GM10248 (cell line): ENCODE measurements around the gene SMTN.

Experiments
- CTCF ChIA-PET: fragments of 300-600 bp; sonication (Branson Sonifier 250); formaldehyde crosslinking; extraction: SDS; loops from one replicate; lab custom pipeline; 2021; ENCODE audit warnings: antibody characterized with exemption; lab: Yijun Ruan, JAX
- POLR2A ChIA-PET: fragments of 350-650 bp; sonication (Branson Sonifier 250); formaldehyde crosslinking; extraction: SDS; loops from one replicate; lab custom pipeline; 2020; ENCODE audit warnings: antibody characterized with exemption; lab: Yijun Ruan, JAX
- DNase-seq: peaks from one replicate; pipeline ENCODE4 v3.0.0; 2012; ENCODE audit errors: extremely low spot score
- TF ChIP-seq, protein P1 (sequence below): IDR thresholded peaks from 2 replicates; pipeline ENCODE4 v1.5.1; 2012; ENCODE audit warnings: mild to moderate bottlenecking, low read depth; ENCODE audit errors: extremely low read depth, missing control alignments, control extremely low read depth

Gene SMTN

DNA sequence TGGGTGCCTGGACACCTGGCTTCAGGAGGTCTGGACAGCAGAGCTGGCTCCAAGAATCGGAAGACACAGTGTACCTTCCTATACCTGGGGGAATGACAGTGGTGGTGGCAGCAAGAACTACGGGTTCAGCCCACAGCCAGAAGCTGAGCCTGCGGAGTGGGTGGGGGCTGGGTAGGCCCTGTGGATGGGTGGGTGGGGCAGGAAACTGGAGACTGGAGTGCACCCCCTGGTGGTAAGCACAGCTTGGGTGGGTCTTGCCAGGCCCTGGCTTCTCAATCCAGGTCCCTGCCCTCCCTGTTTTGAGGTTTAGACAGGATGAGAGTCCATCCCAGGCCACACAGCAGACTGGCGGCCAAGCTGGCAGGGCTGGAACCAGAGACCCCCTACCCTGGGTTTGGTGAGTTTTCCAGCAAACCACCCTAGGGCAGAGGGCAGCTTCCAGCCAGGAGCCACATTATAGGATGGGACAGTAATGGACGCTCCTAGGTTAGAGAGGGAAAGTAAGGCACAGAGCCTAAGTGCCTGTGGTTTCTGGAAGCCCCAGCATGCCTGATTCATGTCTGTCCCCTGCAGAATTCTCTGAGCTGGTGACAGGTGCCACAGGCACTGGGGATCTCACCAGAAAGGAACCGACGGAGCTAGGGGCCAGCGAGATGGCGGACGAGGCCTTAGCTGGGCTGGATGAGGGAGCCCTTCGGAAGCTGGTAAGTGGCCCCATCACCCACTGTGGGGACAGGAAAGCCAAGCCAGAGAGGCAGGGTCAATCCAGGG lies 1.7 kb downstream of the SMTN start:
- no peak for DNase-seq
- ChIA-PET CTCF (interaction anchor here (0.7 to 3.8 kb wide), 13 partner anchors 13 to 327 kb away, joined by 3 to 25 read pairs (median 3); partner anchors contain the start of gene LIMK2), POLR2A (interaction anchor here (1.9 kb wide), 1 partner anchor 114 kb away, joined by 7 read pairs; the partner anchor contains the start of genes MORC2 and TUG1)
- TF ChIP-seq, protein P1, sequence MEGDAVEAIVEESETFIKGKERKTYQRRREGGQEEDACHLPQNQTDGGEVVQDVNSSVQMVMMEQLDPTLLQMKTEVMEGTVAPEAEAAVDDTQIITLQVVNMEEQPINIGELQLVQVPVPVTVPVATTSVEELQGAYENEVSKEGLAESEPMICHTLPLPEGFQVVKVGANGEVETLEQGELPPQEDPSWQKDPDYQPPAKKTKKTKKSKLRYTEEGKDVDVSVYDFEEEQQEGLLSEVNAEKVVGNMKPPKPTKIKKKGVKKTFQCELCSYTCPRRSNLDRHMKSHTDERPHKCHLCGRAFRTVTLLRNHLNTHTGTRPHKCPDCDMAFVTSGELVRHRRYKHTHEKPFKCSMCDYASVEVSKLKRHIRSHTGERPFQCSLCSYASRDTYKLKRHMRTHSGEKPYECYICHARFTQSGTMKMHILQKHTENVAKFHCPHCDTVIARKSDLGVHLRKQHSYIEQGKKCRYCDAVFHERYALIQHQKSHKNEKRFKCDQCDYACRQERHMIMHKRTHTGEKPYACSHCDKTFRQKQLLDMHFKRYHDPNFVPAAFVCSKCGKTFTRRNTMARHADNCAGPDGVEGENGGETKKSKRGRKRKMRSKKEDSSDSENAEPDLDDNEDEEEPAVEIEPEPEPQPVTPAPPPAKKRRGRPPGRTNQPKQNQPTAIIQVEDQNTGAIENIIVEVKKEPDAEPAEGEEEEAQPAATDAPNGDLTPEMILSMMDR: peak; percentile 33

DNA sequence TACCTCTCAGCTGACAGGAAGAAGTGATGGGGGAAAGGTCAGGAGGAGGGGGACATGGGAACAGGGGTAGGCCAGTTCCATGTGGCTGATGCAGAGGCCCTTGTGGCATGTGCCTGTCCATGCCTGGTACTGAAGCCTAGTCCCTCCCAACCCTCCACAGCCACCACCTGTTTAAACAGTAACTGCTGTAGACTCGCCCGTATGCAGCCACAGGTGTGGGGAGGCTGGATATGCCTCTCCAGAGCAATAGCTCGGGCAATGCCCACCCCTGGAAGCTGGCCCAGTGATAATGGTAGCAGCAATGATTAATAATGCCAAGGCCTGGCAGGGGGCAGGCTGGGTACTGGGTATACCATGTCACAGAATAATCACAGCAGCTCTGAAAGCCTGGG lies 2.3 kb downstream of the SMTN start:
- no peak for DNase-seq
- TF ChIP-seq, protein P1: no peak

DNA sequence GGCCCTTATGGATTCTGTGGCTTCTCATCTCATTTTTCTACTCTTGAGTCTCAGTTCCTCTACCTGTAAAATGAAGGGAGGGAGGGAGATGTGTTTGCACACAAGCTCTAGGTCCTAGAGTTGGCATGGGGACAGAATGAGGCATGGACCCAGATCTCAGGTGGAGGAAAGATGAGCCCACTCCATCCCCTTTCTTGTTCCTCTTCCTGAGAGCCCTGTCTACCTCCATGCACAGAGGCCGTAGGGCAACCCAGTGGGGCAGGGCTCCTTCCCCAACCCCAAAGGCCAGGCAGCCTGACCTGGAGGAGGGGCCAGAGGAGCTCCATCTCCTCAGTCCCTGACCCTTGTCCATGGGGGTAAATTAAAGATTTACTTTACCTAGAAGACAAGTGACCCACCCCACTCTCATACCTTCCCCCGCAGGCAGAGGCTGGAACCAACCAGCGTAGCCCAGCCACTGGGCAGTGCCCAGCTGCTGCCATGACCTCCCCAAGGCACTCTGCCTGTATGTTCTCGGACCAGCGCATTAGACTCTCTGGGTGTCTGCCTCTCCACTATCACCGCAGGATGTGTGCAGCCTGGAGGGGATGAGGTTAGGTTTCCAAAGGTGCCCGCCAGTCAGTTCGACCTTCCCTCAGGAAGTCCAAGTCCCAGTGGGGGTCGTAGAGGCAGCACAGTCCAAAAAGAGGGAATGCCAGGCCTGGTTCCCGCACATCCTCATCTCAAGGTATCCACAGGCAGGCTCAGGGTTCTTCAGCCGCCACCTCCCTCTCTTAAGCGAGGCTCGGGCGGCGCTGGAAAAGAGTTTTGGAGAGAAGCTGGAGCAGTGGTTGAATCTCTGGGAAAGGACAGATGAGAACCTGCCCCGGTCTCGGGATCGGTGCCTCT lies 3.0 kb downstream of the SMTN start:
- POLR2A ChIA-PET: no interaction called here
- CTCF ChIA-PET: interaction anchor here (0.6 to 4.0 kb wide), 35 partner anchors 8 to 521 kb away, joined by 3 to 25 read pairs (median 5); partner anchors contain the start of genes MORC2 and SELENOM
- no peak for DNase-seq
- TF ChIP-seq, protein P1: no peak

More for the DNA sequence above, 2.3 kb downstream of the SMTN start:
- CTCF ChIA-PET: interaction anchor here (0.6 to 4.0 kb wide), 17 partner anchors 9 to 329 kb away, joined by 3 to 25 read pairs (median 4); partner anchors contain the start of gene SELENOM
- POLR2A ChIA-PET: no interaction called here

DNA sequence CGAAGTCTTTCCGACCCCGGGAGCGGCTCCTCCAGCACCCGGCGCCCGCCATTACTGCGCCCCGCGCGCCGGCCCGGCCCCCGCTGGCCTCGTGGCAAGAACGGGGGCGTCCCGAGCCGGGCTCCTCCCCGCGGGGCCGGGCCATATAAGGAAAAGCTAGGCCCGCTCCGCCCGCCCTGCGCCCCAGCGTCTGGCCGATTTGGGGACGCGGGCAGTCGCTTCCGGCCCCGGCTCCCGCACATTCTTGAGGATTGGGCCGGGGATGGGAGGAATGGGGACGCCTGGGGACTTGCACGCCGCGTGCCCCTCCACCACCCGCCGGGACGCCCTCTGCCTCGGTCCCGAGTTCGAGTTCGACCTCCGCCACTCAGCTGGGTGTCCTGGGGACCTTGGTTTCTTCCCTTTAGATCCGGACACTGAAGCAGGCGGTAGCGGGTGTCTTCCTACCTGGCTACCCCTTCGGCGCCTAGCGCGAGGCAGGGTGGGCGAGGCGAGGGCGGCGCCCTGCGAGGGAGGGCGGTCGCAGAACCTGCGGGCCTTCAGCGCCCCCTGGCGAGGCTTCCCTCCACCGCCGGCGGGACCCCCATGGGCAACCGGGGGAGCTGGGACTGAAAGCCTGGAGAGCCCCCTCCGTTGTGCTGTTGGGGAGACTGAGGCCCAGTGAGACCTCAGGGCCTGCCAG lies 3.8 kb downstream of the SMTN start:
- ChIA-PET CTCF (interaction anchor here (0.7 to 4.0 kb wide), 36 partner anchors 9 to 522 kb away, joined by 3 to 25 read pairs (median 5); partner anchors contain the start of genes MORC2 and SELENOM), POLR2A (interaction anchor here (0.6 to 1.9 kb wide), 4 partner anchors 34 to 134 kb away, joined by 3 to 5 read pairs (median 4); partner anchors contain the start of gene RNF185)
- TF ChIP-seq, protein P1: peak; percentile 87
- DNase-seq: peak; percentile 94

DNA sequence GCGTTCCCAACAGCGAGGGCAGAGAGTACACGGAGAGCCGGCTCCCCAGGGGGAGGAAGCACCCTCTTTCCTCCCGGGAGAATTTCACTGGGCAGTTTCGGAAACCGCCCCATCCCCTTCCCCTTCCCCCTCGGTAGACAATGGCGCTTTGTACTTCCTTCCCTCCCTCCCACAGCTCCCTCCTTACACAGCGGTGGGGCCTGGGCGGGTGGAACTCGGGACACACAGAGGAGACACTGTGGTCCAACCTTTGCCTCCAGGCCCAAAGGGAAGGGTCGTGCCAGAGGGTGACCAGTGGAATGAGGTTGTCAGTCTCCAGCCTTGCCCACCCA lies 4.3 kb downstream of the SMTN start:
- ChIA-PET CTCF (interaction anchor here (1.0 to 4.0 kb wide), 32 partner anchors 9 to 522 kb away, joined by 3 to 25 read pairs (median 5); partner anchors contain the start of genes MORC2 and SELENOM), POLR2A (interaction anchor here (0.6 to 1.9 kb wide), 4 partner anchors 34 to 135 kb away, joined by 3 to 5 read pairs (median 4); partner anchors contain the start of gene RNF185)
- DNase-seq: no peak
- TF ChIP-seq, protein P1: no peak
